Endothelial cell of umbilical vein (primary cell): ENCODE data around the gene LRRC27. TPM values are rescaled to one million over a fixed set of nuclear protein-coding genes. Genes with fewer than 3 reads are reported as not detected.

Experiments
- BruUV-seq: library from RNA; stranded (reverse); fragments of 400-500 nt; replicated peaks from 2 replicates; lab custom pipeline; 2021; lab: Mats Ljungman, UMichigan
- CTCF ChIA-PET: fragments of 300-600, 350-600 bp; sonication (Branson Sonifier 250); formaldehyde crosslinking; loops from one replicate; lab custom pipeline; 2021; ENCODE audit warnings: antibody characterized with exemption, inconsistent platforms; lab: Charles Lee
- POLR2A ChIA-PET: fragments of 300-600, 350-600 bp; sonication (Branson Sonifier 250); formaldehyde crosslinking; loops from one replicate; lab custom pipeline; 2021; ENCODE audit warnings: antibody characterized with exemption, inconsistent platforms; lab: Charles Lee
- DNase-seq: peaks from one replicate; pipeline ENCODE4 v3.0.0-alpha.2; 2011; ENCODE audit warnings: low read depth, low spot score
- FAIRE-seq: peaks from 2 replicates; lab custom pipeline; 2011; peaks lifted over from hg19 to GRCh38; lab: Jason Lieb, UNC
- H2AFZ ChIP-seq: 2 replicates; pipeline ENCODE4 v1.6.0; 2012; ENCODE audit warnings: low read depth, low read length, control low read depth, inconsistent platforms
- H3K27ac ChIP-seq: 2 replicates; pipeline ENCODE4 v1.5.1; 2011; ENCODE audit warnings: low read depth, mild to moderate bottlenecking, control low read depth, low read length, moderate library complexity; ENCODE audit not compliant: insufficient read depth
- H3K27me3 ChIP-seq, 2 experiments: 2 replicates each; pipeline versions ENCODE4 v1.6.0 to v1.6.1; 2011; ENCODE audit warnings: low read length in 2 of 2, mixed read lengths in 1 of 2; ENCODE audit not compliant: control insufficient read depth in 2 of 2, insufficient read depth in 2 of 2
- H3K36me3 ChIP-seq, 2 experiments: 2 replicates in 1 of 2; 3 replicates in 1 of 2; pipeline ENCODE4 v1.5.1; 2011; ENCODE audit warnings: low read length in 2 of 2, mild to moderate bottlenecking in 1 of 2, moderate library complexity in 1 of 2; ENCODE audit not compliant: control insufficient read depth in 2 of 2, insufficient read depth in 2 of 2; ENCODE audit errors: extremely low read depth in 1 of 2
- H3K4me1 ChIP-seq: 3 replicates; pipeline ENCODE4 v1.5.1; 2011; ENCODE audit warnings: mild to moderate bottlenecking, low read length; ENCODE audit not compliant: control insufficient read depth, insufficient read depth; ENCODE audit errors: extremely low read depth
- H3K4me2 ChIP-seq: 2 replicates; pipeline ENCODE4 v1.6.1; 2011; ENCODE audit warnings: low read length, control low read depth, mixed read lengths; ENCODE audit not compliant: insufficient read depth
- H3K4me3 ChIP-seq, 3 experiments: fragments of 200-600 bp in 1 of 3; sonication (generic), shearing (Covaris generic) in 1 of 3; replicated peaks in 1 of 3; 2 replicates each; pipeline ENCODE4 v1.5.1; 2011 to 2016; ENCODE audit warnings: control low read depth in 3 of 3, low read length in 3 of 3, mild to moderate bottlenecking in 2 of 3, inconsistent platforms in 1 of 3, low read depth in 1 of 3, moderate library complexity in 1 of 3; ENCODE audit not compliant: insufficient read depth in 1 of 3
- H3K79me2 ChIP-seq: 2 replicates; pipeline ENCODE4 v1.6.0; 2012; ENCODE audit warnings: low read length, inconsistent platforms; ENCODE audit not compliant: control insufficient read depth, insufficient read depth
- H3K9ac ChIP-seq: replicated peaks from 2 replicates; pipeline ENCODE3; 2011; ENCODE audit warnings: low read length, control low read depth; ENCODE audit not compliant: insufficient read depth; ENCODE audit errors: extremely low read depth
- H3K9me1 ChIP-seq: replicated peaks from 3 replicates; pipeline ENCODE4 v1.6.0; 2011; ENCODE audit warnings: mild to moderate bottlenecking, low read length; ENCODE audit not compliant: control insufficient read depth, insufficient read depth; ENCODE audit errors: extremely low read depth
- H3K9me3 ChIP-seq: replicated peaks from 2 replicates; pipeline ENCODE4 v1.5.1; 2012; ENCODE audit warnings: low read length, inconsistent platforms; ENCODE audit not compliant: control insufficient read depth, insufficient read depth
- H4K20me1 ChIP-seq: replicated peaks from 2 replicates; pipeline ENCODE3; 2011; ENCODE audit warnings: mild to moderate bottlenecking, low read length; ENCODE audit not compliant: control insufficient read depth, insufficient read depth; ENCODE audit errors: extremely low read depth
- FOS ChIP-seq: IDR thresholded peaks from 2 replicates; pipeline ENCODE4 v1.6.1; 2011; ENCODE audit warnings: mild to moderate bottlenecking, low read length, moderate library complexity, borderline replicate concordance; ENCODE audit not compliant: insufficient read depth
- MYC ChIP-seq: IDR thresholded peaks from one replicate; pipeline ENCODE4 v1.6.1; 2011; ENCODE audit warnings: mild to moderate bottlenecking, low read depth, low read length
- POLR2A ChIP-seq: IDR thresholded peaks from 2 replicates; pipeline ENCODE4 v1.6.1; 2012; ENCODE audit warnings: low read depth, mild to moderate bottlenecking, control low read depth, low read length
- POLR2AphosphoS5 ChIP-seq: IDR thresholded peaks from 2 replicates; pipeline ENCODE4 v1.6.1; 2012; ENCODE audit warnings: low read depth, mild to moderate bottlenecking, control low read depth, low read length, moderate library complexity; ENCODE audit not compliant: insufficient read depth
- dilution Hi-C: fragments of 300-500 bp; cut with MboI; formaldehyde crosslinking; loops from one replicate; pipeline ENCODE4 v1.15.0; 2019; ENCODE audit warnings: low sequenced_read_pairs; ENCODE audit not compliant: extremely low pct_ligation_motif_present
- intact Hi-C: fragments of 100-400 bp; cut with micrococcal nuclease; formaldehyde crosslinking; loops from one replicate; pipeline ENCODE4 v1.10.0; 2022
- polyA plus RNA-seq, 4 experiments: library from polyadenylated mRNA; depleted of rRNA in 3 of 4; stranded (reverse) in 3 of 4; unstranded in 1 of 4; fragments of >200 nt; gene quantifications; 2 replicates each; pipeline versions ENCODE4 v1.2.1 to v1.2.3, GENCODE V29; 2011 to 2012; ENCODE audit warnings: missing spikeins in 1 of 4
- total RNA-seq: library from RNA; stranded (reverse); gene quantifications from 2 replicates; pipeline ENCODE4 v1.2.3, GENCODE V29; 2021
- TF ChIP-seq, protein P1 (sequence below): IDR thresholded peaks from 2 replicates; pipeline ENCODE4 v1.6.1; 2011; ENCODE audit not compliant: insufficient read depth, insufficient read length
- TF ChIP-seq, protein P2 (sequence below), 2 donors: IDR thresholded peaks; 1 replicate in 1 of 2; 2 replicates in 1 of 2; pipeline ENCODE4 v1.5.1; 2011; ENCODE audit warnings: low read length in 2 of 2, mild to moderate bottlenecking in 2 of 2, moderate library complexity in 2 of 2, control low read depth in 1 of 2, inconsistent platforms in 1 of 2, low read depth in 1 of 2; ENCODE audit not compliant: insufficient read depth in 1 of 2; ENCODE audit errors: extremely low read depth in 1 of 2

LRRC27 gene
- total and polyA plus RNA-seq, 2 donors (not counting 3 experiments of a cell fraction or from before 2014, with no cell fraction given) = 8.3 to 13.6 TPM

DNA sequence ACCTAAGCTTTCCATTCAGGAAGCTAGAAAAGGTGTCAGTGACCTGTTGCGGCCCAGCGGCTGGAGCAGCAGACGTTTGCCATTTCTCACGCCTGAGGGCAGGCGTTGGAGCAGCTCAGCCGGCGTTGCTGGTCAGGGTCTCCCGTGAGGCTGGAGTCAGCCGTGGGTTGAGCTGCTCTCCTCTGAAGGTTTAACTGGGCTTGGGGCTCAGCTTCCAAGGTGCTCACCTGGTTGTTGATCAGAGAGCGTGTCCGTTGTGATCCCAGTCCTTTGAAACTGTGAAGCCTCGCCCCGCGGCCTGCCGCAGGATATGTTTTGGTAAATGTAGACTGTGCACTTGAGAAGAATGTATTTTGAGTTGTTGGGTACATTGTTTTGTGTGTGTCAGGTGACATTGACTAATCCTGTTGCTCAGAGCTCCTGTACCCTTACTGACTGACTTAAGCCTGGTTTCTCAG, 44.4 kb downstream of the LRRC27 start:
- Histone ChIP-seq H3K4me3 (no peak overlapping the region), H3K9me1 (no peaks in the 10 kb centered on the region), H3K9ac (no peak overlapping the region), H3K36me3 (no peaks in the 10 kb centered on the region), H3K4me2 (no peak overlapping the region), H3K79me2 (no peaks in the 10 kb centered on the region), H3K4me1 (no peaks in the 10 kb centered on the region), H3K27ac (no peak overlapping the region), H3K9me3 (no peaks in the 10 kb centered on the region), H4K20me1 (no peaks in the 10 kb centered on the region), H2AFZ (no peak overlapping the region), H3K27me3 (peaks cover 0 to under 1% of the 10 kb centered on the region in 2 experiments)
- TF ChIP-seq POLR2A (no peak), MYC (no peak), POLR2AphosphoS5 (no peak), FOS (no peak)
- TF ChIP-seq, protein P1, sequence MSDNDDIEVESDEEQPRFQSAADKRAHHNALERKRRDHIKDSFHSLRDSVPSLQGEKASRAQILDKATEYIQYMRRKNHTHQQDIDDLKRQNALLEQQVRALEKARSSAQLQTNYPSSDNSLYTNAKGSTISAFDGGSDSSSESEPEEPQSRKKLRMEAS = no peak
- TF ChIP-seq, protein P2, sequence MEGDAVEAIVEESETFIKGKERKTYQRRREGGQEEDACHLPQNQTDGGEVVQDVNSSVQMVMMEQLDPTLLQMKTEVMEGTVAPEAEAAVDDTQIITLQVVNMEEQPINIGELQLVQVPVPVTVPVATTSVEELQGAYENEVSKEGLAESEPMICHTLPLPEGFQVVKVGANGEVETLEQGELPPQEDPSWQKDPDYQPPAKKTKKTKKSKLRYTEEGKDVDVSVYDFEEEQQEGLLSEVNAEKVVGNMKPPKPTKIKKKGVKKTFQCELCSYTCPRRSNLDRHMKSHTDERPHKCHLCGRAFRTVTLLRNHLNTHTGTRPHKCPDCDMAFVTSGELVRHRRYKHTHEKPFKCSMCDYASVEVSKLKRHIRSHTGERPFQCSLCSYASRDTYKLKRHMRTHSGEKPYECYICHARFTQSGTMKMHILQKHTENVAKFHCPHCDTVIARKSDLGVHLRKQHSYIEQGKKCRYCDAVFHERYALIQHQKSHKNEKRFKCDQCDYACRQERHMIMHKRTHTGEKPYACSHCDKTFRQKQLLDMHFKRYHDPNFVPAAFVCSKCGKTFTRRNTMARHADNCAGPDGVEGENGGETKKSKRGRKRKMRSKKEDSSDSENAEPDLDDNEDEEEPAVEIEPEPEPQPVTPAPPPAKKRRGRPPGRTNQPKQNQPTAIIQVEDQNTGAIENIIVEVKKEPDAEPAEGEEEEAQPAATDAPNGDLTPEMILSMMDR (IDR thresholded peaks at IDR 0.05; ENCODE audit: extremely low read depth in 1 of 2, insufficient read depth in 1 of 2, low read depth in 1 of 2, low read length in 2 of 2) = no peak
- BruUV-seq = no TSS peak
- intact Hi-C loops (no loop called here), dilution Hi-C loops (no loop called here)
- CTCF ChIA-PET = interaction anchor here (1.0 to 2.0 kb wide), 2 partner anchors 9 to 16 kb away, joined by 3 to 4 read pairs; no protein-coding TSS in a partner anchor
- FAIRE-seq (no peak), DNase-seq (no peak)
- POLR2A ChIA-PET = no interaction called here
